ENCODE results near the gene OSTF1.

Gene OSTF1

DNA sequence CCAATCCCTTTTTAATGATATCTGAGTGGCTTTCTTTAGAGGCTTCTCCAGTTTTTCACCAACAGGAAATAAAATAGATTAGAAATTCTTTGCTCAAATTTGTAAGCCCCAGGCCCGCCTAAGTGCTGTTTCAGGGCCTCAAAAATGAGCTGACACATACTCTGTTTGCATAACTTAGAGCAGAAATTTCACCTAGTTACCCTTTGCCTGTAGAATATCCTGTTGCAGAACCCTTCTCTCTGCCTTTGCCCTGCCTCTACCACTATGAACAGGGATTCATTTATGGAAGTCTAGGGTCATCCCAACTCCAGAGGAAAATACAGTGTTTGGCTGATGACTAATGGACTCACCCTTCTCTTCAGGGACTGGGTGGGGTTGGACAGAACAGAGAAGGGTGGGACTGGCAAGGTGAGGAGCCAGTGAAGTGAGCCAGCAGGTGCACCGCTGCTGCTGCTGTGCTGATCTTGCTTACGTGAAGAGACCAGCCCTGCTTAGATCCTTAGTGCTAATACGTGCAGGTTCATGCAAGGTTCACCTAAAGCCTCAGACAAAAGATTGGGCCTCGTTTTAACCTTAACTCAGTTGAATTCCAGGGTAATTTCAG, 22.8 kb downstream of the OSTF1 start:
- no peak for DNase-seq (ENCODE audit: low read depth in 1 of 2, low spot score in 1 of 2)
- in situ Hi-C loops (cut with HindIII; ENCODE audit: low pct_unique_long_range_greater_than_20kb, low sequenced_read_pairs): no loop called here
- no peak for TF ChIP-seq JUND (IDR thresholded peaks at IDR 0.05; ENCODE audit: low read depth)

DNA sequence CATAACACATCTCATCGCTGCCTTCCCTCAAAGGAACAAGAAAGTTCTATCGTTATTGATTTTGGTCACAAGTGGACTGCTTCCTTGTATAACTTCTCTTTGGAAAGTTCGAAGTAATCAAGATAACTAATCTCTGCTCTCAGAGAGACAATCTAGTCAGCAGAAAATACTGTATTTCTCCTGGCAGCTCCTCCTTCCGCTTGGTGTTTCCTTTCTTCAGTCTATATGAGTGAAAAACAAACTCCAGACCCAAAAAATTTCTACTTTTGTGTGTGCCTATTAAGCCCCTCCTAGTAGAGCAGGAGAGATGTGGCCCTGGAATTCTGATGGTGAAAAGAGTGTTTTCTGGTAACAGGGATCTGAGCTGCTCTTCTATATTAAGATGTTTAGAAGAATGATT, 24.5 kb downstream of the OSTF1 start:
- no peak for DNase-seq (ENCODE audit: low read depth in 1 of 2, low spot score in 1 of 2)
- no peak for TF ChIP-seq JUND (IDR thresholded peaks at IDR 0.05; ENCODE audit: low read depth)
- in situ Hi-C loops (cut with HindIII; ENCODE audit: low pct_unique_long_range_greater_than_20kb, low sequenced_read_pairs): no loop called here

DNA sequence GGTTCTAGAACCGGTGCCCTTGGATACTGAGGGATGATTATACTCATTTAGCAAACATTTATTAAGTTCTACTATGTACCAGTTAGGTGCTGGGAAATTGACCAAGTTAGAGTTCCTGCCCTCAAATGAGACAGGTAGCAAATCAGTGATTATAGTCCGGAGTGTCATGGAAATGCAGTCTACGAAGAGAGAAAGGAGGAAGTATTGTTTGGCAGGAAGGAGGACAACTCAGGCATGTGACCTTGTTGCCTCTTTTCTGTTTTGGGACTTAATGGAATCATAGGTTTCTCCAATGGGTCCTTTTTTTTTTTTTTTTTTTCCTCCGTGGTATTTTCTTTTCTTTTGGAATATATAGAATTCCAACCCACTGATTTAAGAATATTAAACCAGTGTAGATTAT, 28.0 kb downstream of the OSTF1 start:
- DNase-seq (ENCODE audit: low read depth in 1 of 2, low spot score in 1 of 2): no peak
- in situ Hi-C loops (cut with HindIII; ENCODE audit: low pct_unique_long_range_greater_than_20kb, low sequenced_read_pairs): no loop called here
- no peak for TF ChIP-seq JUND (IDR thresholded peaks at IDR 0.05; ENCODE audit: low read depth)

DNA sequence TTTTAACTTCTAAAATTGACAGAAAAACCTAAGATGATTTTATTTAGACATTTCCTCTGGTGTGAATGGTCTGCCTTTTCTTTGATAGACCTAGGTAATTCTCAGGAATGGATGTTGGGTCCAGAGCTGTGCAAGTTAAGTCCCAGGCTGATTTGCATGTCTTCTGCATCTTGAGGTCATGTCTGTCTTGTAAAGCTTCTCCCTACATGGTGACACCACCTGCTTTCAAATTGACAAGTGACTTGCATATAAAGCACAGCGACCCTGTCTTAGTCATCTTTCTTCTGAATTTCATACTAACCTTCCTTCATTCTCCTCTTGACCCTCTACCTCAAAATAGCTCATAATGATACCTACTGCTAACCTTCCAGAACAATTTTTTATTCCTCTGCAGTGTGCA, 29.2 kb downstream of the OSTF1 start:
- no peak for TF ChIP-seq JUND (IDR thresholded peaks at IDR 0.05; ENCODE audit: low read depth)
- in situ Hi-C loops (cut with HindIII; ENCODE audit: low pct_unique_long_range_greater_than_20kb, low sequenced_read_pairs): no loop called here
- no peak for DNase-seq (ENCODE audit: low read depth in 1 of 2, low spot score in 1 of 2)

DNA sequence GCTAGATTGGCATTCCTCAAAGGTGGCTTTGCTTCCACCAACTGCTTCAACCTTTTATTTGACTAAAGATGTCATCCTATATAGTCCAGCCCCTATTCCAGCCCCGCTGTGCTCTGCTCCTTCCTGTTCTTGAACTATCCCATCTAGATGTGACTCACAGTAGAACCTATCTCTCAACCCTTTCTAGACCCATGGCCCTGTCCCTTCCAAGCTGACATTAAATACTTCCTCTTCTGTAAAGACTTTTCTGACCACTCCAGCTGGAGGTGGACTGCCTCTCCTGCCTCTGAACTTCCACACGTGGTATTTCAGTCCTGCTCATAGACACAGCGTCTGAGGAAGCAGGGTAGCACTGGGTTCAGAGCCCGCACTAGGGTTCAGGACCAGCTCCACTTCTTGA, 32.4 kb downstream of the OSTF1 start:
- no peak for DNase-seq (ENCODE audit: low read depth in 1 of 2, low spot score in 1 of 2)
- in situ Hi-C loops (cut with HindIII; ENCODE audit: low pct_unique_long_range_greater_than_20kb, low sequenced_read_pairs): no loop called here
- TF ChIP-seq JUND (IDR thresholded peaks at IDR 0.05; ENCODE audit: low read depth): no peak

DNA sequence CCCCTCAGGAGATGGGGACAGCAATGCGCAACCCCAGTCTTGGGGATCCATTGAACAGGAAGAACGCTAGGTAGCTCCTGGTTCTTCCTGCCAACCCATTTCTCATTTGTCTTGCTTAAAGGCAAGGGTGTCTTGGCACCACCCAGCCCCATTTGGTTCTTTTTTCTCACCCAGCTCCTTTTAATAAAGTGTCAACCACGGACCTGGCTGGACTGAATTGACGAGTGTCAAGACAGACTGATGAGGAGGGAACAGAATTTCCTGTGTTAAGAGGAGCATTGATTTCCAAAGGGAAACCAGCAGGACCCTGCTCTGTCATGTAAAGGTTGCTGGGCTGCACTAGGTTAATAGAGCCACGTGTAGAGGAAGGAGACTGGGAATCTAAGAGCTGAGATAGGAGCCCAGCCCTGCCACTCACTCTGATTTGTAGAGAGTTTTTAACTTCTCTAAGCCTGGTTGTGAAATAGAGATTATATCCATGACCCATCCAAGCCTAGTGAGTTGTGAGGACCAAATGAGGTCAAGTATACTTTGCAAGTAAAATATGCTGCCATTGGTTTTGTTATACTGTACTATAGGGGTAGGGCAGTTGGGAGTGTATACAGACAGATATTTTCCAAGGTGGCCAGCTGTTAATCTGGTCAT, 33.7 kb downstream of the OSTF1 start:
- no peak for DNase-seq (ENCODE audit: low read depth in 1 of 2, low spot score in 1 of 2)
- in situ Hi-C loops (cut with HindIII; ENCODE audit: low pct_unique_long_range_greater_than_20kb, low sequenced_read_pairs): no loop called here
- no peak for TF ChIP-seq JUND (IDR thresholded peaks at IDR 0.05; ENCODE audit: low read depth)

DNA sequence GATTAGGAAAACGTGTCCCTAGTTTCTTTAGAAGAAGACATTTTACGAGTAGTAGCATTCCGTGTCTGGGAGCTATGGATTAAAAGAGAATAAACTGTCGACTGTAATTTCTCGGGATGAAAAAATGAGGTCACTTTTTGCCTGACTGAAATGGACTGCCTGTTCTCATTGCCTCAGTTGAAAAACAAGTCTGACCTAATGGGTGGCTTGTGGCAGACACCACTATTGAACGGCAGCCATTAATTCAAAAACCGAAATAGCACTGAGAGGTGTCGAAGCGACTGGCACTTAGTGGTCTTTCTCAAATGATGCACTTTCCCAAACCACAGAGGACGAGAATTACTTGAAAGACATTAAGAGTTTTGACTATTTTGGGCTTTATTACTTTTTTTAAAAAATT, 35.4 kb downstream of the OSTF1 start:
- no peak for TF ChIP-seq JUND (IDR thresholded peaks at IDR 0.05; ENCODE audit: low read depth)
- in situ Hi-C loops (cut with HindIII; ENCODE audit: low pct_unique_long_range_greater_than_20kb, low sequenced_read_pairs): no loop called here
- DNase-seq (ENCODE audit: low read depth in 1 of 2, low spot score in 1 of 2): no peak

DNA sequence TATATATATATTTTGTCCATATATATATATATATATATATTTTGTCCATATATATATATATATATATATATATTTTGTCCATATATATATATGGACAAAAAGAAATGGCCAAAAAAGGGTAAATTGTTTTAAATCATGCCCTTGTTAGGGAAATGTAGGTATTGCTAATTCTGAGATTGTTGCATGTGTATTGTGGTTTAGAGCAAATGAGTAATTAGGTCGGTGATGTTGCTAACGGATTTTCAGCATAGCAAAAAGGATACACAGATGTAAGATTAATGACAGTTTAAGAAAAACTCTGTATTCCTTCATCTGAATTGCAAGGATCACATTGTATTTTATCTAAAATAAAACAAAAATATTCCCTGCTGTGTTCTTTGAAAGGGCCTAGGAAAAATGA, 40.2 kb downstream of the OSTF1 start:
- TF ChIP-seq JUND (IDR thresholded peaks at IDR 0.05; ENCODE audit: low read depth): no peak
- in situ Hi-C loops (cut with HindIII; ENCODE audit: low pct_unique_long_range_greater_than_20kb, low sequenced_read_pairs): no loop called here
- no peak for DNase-seq (ENCODE audit: low read depth in 1 of 2, low spot score in 1 of 2)

DNA sequence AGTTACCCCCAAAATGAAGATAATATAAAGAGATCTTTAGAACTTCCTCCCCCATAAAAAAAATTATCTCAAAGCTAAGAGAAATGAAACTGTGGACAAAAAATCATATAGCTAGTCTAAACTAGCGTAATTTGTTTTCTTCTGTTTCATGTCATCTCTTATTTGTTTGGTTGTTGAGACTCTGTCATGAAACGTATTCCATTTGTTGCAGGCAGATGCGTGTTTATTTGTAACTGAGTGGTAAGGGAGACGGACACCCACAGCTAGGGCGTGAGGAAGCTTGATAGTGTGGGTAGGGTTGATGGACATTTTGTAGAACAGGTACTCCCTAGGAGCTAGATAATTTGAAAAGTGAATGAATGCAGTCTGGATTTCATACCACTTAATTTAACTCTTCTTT, 41.9 kb downstream of the OSTF1 start:
- in situ Hi-C loops (cut with HindIII; ENCODE audit: low pct_unique_long_range_greater_than_20kb, low sequenced_read_pairs): no loop called here
- no peak for DNase-seq (ENCODE audit: low read depth in 1 of 2, low spot score in 1 of 2)
- TF ChIP-seq JUND (IDR thresholded peaks at IDR 0.05; ENCODE audit: low read depth): no peak

DNA sequence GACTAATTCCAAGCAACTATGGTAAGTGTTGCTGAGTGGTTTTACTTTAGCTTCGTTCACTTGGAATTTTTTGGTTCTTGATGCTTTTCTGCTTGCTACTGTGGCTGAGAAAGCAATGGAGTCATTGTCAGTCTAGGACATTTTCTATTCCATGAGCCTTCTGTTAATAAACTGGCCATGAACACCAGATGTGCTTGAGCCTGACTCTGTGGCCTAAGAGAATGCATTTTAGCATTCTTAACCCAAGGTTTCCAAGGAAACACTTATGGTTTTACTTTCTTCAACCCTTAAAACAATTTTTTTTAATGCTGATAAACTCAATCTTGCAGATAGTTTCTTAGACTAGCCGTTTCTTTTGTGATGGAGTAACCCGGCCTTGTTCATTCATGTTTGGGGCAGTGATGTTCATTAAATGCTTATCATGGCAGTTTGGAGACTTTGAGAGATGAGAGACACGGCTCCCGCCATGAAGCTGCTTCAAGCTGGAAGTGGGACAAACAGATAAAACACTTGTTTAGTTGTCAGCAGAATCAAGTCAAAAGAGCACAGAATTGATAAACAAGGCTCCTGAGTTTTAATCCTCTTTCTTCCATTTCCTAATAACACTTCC, 42.4 kb downstream of the OSTF1 start:
- TF ChIP-seq JUND (IDR thresholded peaks at IDR 0.05; ENCODE audit: low read depth): no peak
- no peak for DNase-seq (ENCODE audit: low read depth in 1 of 2, low spot score in 1 of 2)
- in situ Hi-C loops (cut with HindIII; ENCODE audit: low pct_unique_long_range_greater_than_20kb, low sequenced_read_pairs): no loop called here

DNA sequence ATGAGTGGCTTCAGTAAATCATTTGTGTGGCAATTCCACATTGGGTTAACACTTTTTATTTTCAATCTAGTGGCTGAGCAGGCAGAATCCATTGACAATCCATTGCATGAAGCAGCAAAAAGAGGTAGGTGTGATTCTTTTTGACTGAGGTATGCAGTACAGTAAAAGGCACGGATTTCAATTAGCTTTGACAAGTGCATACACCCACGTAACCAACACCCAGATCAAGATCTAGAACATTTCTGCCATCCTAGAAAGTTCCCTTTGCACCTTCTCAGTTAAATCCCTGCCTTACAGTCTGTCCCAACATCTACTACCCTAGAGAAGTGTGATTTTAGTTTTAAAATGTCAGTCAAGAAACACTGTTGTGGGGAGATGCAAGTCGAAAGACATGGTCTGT, 43.4 kb downstream of the OSTF1 start:
- DNase-seq (ENCODE audit: low read depth in 1 of 2, low spot score in 1 of 2): no peak
- in situ Hi-C loops (cut with HindIII; ENCODE audit: low pct_unique_long_range_greater_than_20kb, low sequenced_read_pairs): no loop called here
- TF ChIP-seq JUND (IDR thresholded peaks at IDR 0.05; ENCODE audit: low read depth): no peak

DNA sequence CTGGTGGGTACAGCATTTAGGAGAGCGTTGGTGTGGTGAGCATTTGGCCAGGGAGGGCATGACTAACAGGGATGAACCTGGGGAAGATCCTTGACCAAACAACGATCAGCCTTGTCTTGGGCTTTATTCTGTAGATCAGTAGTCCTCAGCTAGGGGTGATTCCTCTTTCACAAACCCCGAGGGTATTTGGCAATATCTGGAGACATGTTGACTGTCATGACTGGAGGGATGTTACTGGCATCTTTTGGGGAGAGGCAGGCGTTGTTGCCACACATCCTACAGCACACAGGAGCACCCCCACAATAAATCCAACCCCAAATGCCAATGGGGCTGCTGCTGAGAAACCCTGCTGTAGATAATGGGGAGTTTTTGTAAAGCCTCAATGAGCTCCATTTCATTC, 43.9 kb downstream of the OSTF1 start:
- TF ChIP-seq JUND (IDR thresholded peaks at IDR 0.05; ENCODE audit: low read depth): no peak
- in situ Hi-C loops (cut with HindIII; ENCODE audit: low pct_unique_long_range_greater_than_20kb, low sequenced_read_pairs): no loop called here
- DNase-seq (ENCODE audit: low read depth in 1 of 2, low spot score in 1 of 2): no peak

DNA sequence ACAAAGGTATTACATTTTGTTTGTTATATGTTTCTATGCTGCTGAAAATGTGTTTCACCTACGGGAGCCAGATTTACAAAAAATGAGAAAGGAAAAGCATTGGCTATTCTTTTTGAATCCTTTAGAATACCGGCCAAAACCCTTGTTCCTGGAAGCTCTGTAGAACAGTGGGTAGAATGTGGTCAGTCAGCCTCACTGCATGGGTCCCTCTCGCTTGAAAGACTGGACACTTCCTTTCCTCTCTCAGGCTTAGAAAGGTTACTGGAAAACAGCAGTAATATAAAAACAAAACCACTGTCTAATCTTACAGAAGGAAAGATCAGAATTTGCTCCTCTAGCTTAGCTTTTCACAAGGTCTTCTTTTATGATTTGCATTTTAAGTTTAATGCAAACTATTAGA, 45.1 kb downstream of the OSTF1 start:
- no peak for DNase-seq (ENCODE audit: low read depth in 1 of 2, low spot score in 1 of 2)
- in situ Hi-C loops (cut with HindIII; ENCODE audit: low pct_unique_long_range_greater_than_20kb, low sequenced_read_pairs): no loop called here
- no peak for TF ChIP-seq JUND (IDR thresholded peaks at IDR 0.05; ENCODE audit: low read depth)

DNA sequence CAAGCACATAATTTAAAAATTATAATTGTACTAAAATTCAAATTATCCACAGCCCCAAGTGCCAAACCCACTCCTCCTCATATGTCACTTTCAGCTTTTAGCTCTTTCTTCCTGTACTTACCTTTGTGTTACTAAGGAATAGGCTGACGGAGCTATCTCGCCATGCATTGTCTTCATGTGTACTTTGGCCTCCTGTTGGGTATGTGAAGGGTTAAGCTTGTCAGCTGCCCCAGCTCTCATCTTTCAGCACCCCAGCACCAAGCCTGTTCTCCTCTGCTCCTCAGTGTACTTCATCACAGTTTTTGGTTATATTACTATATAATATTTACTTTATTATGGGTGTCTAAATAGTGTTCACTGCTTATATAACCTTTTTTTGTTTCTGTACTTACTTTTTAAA, 46.2 kb downstream of the OSTF1 start:
- TF ChIP-seq JUND (IDR thresholded peaks at IDR 0.05; ENCODE audit: low read depth): no peak
- no peak for DNase-seq (ENCODE audit: low read depth in 1 of 2, low spot score in 1 of 2)
- in situ Hi-C loops (cut with HindIII; ENCODE audit: low pct_unique_long_range_greater_than_20kb, low sequenced_read_pairs): no loop called here
